Measurements from ENCODE around the gene MDFI. TPM values are rescaled to one million over a fixed set of nuclear protein-coding genes. Genes with fewer than 3 reads are reported as not detected.

Gene MDFI
- total and polyA plus RNA-seq, 7 donors = 0.53 to 3.0 (median 0.93) TPM

DNA sequence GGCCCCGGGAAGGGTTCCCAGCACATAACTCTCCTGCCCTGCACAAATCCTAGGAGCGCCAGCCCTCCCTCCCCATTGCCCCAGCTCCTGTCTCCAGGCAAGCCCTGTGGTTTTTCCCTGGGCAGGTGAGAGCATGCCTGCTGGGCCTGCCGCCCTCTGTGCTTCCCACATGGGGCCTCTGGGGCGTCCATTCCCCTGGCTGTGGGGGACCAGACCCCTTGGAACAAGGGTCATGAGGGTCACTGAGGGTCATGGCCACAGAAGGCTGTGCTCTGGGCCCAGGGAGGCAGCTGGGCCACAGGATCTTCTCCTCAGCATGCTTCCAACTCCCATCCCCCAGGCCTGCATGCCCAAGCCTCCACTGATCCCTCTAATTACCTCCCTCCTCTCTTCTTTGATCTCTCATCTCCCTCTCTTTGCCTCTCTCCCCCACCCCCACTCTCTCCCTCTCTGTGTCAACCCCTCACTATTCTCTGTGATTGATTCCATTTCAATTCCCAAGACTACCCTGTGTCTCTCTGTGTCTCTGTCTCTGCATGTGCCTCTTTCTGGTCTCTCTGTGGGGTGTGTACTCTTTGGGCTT, 6.1 kb downstream of the MDFI start:
- WGBS, 3 donors = 76 to 88% (median 79%) methylated on average over 4 of the region's 4 CpGs
- Histone ChIP-seq H3K9me3 (no peaks in the 10 kb centered on the region), H3K27me3 (ENCODE audit: insufficient read depth in 3 of 3, low read length in 2 of 3) (peaks cover 0 to 43% (median 14%) of the 10 kb centered on the region in 3 donors), H3K4me1 (no peaks in the 10 kb centered on the region), H3K36me3 (ENCODE audit: insufficient read depth in 1 of 2, low read depth in 1 of 2) (no peaks in the 10 kb centered on the region), H3K4me3 (no peak overlapping the region), H3K27ac (no peak overlapping the region)
- no peak for DNase-seq
- intact Hi-C loops (cut with DNase I) = no loop called here
- TF ChIP-seq, protein P1, sequence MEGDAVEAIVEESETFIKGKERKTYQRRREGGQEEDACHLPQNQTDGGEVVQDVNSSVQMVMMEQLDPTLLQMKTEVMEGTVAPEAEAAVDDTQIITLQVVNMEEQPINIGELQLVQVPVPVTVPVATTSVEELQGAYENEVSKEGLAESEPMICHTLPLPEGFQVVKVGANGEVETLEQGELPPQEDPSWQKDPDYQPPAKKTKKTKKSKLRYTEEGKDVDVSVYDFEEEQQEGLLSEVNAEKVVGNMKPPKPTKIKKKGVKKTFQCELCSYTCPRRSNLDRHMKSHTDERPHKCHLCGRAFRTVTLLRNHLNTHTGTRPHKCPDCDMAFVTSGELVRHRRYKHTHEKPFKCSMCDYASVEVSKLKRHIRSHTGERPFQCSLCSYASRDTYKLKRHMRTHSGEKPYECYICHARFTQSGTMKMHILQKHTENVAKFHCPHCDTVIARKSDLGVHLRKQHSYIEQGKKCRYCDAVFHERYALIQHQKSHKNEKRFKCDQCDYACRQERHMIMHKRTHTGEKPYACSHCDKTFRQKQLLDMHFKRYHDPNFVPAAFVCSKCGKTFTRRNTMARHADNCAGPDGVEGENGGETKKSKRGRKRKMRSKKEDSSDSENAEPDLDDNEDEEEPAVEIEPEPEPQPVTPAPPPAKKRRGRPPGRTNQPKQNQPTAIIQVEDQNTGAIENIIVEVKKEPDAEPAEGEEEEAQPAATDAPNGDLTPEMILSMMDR (IDR thresholded peaks at IDR 0.05) = no peak
- no peak for ATAC-seq

DNA sequence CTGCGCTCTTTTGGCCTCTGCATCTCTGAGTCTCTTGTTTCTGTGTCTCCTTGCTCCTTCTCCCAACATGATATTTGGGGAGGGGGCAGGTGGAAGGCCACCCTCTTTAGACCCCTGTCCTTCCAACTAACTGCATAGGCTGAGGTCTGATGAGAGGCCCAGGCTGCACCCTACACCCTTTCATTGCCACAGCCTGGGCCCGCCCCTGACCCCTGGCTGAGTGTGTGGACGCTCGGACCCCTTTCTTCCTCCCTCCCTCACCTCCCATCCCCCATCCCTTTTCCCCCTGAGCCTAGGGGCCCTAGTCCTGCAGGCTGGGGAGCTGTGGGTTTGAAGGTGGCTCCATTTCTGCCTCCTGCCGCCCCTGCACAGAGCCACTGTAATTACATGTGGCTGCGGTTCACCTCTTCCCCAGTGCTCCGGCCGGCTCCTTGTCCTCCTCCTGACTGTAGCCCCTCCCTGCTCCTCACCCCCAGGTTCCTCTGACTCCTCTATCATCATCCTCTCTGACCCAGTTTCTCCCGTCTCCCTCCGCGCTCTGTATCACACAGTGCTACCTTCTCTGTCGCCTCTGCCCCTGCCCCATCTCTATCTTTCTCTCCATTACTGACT, 6.8 kb downstream of the MDFI start:
- TF ChIP-seq, protein P1 (IDR thresholded peaks at IDR 0.05) = no peak
- WGBS, 3 donors = 84 to 92% (median 86%) methylated on average over 12 of the region's 12 CpGs
- ATAC-seq = no peak
- Histone ChIP-seq H3K4me1 (no peaks in the 10 kb centered on the region), H3K4me3 (no peak overlapping the region), H3K9me3 (no peaks in the 10 kb centered on the region), H3K36me3 (ENCODE audit: insufficient read depth in 1 of 2, low read depth in 1 of 2) (no peaks in the 10 kb centered on the region), H3K27ac (no peak overlapping the region), H3K27me3 (ENCODE audit: insufficient read depth in 3 of 3, low read length in 2 of 3) (peaks cover 0 to 35% (median 11%) of the 10 kb centered on the region in 3 donors)
- intact Hi-C loops (cut with DNase I) = no loop called here
- no peak for DNase-seq

GRCh38 chr6:41646026-41646795, 7.9 kb downstream of the MDFI start:
- WGBS, 3 donors = 73 to 83% (median 76%) methylated on average over 14 of the region's 14 CpGs
- Histone ChIP-seq H3K27ac (no peak overlapping the region), H3K4me3 (no peak overlapping the region), H3K27me3 (ENCODE audit: insufficient read depth in 3 of 3, low read length in 2 of 3) (peaks cover 0 to 28% (median 12%) of the 10 kb centered on the region in 3 donors), H3K36me3 (ENCODE audit: insufficient read depth in 1 of 2, low read depth in 1 of 2) (no peaks in the 10 kb centered on the region), H3K9me3 (no peaks in the 10 kb centered on the region), H3K4me1 (no peaks in the 10 kb centered on the region)
- intact Hi-C loops (cut with DNase I) = no loop called here
- TF ChIP-seq, protein P1 (IDR thresholded peaks at IDR 0.05) = no peak
- ATAC-seq (no peak), DNase-seq (no peak)

DNA sequence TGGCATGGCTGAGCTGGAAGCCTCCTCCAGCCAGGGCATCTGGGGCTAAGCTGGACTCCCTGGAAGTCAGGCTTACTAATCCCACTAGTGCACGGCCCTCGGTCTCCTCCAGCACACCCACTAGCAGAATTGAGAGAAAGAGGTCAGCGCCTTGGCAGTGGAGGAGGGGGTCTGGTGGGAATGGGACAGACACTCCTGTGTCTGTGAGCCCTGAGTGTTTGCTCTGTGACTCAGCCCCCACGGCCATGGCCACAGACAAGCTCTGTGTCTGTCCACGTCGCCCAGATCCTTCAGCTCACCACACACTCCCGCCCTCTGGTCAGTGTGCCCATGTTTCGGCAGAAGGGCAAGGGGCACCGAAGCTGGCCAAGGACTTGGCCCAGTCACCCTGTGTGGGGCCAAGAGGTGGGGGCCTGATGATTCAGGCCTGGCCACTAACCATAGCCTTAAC, 8.8 kb downstream of the MDFI start:
- TF ChIP-seq, protein P1 (IDR thresholded peaks at IDR 0.05) = no peak
- ATAC-seq = peak in 1 of 4 donors; percentile 31
- H3K9me3 ChIP-seq = no peaks in the 10 kb centered on the region

More for the DNA sequence above, 8.8 kb downstream of the MDFI start:
- H3K36me3 ChIP-seq (ENCODE audit: insufficient read depth in 1 of 2, low read depth in 1 of 2) = no peaks in the 10 kb centered on the region
- DNase-seq = no peak
- 45 to 62% (median 55%) methylated on average over 9 of the region's 9 CpGs for WGBS, 3 donors
- no peak overlapping the region for H3K4me3 ChIP-seq
- H3K27ac ChIP-seq = no peak overlapping the region
- no peaks in the 10 kb centered on the region for H3K4me1 ChIP-seq
- H3K27me3 ChIP-seq (ENCODE audit: insufficient read depth in 3 of 3, low read length in 2 of 3) = peaks cover 0 to 28% (median 11%) of the 10 kb centered on the region in 3 donors
- intact Hi-C loops (cut with DNase I) = no loop called here
